ENCODE data around the gene HOXC11. TPM values are rescaled to one million over a fixed set of nuclear protein-coding genes. Genes with fewer than 3 reads are reported as not detected.

Gene HOXC11
- not detected for polyA plus RNA-seq

DNA sequence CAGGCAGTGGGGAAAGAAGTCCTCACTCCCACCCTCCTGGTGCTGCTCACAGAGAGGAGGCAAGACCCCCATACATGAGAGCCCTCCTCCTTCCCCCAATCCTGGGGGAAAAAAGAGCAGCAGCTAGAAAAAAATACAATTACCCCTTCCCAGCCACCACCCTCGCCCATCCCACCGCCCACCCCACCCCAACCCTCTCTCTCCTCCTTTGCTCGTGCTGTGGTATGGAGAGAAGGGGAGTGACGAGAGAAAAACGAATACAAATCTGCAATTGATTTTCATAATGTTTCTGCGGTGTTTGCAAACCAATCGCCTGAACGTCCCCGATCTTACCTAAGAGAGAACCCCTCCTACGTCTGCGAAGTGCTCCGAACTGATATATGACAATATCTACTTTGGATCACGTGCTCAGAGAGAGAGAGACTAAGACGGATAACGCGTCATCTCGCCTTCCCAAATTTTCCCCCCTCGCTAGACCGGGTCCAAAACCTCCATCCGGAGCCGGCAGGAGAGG, at the start of gene HOXC11:
Gene HOXC11, plus strand, starts transcription at position 405 of the 514 bp plus-strand sequence. CDS start 116 bp downstream, outside the sequence.
- Mint-ChIP-seq H3K36me3 (no peaks in the 10 kb centered on the region), H3K4me3 (peak within 1 kb of the TSS; percentile 73 to 85 (median 80)), H3K27ac (peak within 1 kb of the TSS in 2 of 6 donors; percentile 37 to 67), H3K9me3 (peaks cover 0 to 13% (median 0%) of the 10 kb centered on the region in 6 donors), H3K4me1 (peaks cover 21 to 38% of the 10 kb centered on the region in 2 donors), H3K27me3 (ENCODE audit: low read depth in 3 of 3) (peaks cover 71 to 78% (median 76%) of the 10 kb centered on the region in 3 donors)
- no peak for DNase-seq

DNA sequence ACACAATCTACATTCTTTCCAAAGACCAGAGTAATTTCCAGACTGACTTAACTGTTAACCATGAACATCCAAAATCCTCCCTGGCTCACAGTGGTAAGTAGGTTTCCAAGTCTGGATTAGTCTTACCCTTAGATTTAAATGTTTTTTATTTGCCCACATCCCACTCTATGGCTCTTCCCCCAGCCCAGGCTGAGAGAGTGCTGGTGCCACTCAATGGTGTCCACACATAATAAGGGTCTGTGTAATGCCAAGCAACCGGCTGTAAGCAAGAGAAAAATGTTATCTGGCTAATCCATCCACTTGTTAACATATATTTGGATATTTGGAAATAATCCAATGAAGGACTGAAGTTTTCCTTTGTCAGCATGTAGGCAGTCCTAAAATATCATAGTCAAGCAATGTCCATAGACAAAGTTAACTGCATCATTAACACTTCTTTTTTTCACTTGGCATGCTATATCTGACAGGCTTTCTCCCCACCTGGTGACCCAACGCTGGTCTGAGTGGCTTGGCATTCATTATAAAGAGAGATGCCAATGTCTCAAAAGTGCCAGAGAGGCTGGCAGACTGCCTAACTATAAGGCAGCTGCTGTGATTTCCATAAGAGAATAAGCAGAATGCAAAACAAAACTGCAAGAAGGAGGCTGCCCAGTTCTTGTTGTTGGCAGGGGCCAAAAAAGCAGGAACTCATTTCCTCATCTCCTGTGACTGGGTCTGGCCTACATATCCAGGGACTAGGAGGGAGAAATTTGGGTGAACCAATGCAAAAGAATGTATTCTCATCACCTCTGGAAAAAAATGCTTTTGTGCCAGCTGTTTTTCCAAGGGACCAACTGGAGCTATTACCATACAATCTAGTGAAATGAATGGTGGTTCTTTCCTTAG, 48.2 kb upstream of the HOXC11 start:
- H3K9me3 Mint-ChIP-seq = no peaks in the 10 kb centered on the region
- DNase-seq = no peak
- H3K4me3 Mint-ChIP-seq = no peak overlapping the region
- H3K4me1 Mint-ChIP-seq = peaks cover 0 to 2% of the 10 kb centered on the region in 2 donors
- H3K36me3 Mint-ChIP-seq = no peaks in the 10 kb centered on the region
- no peak overlapping the region for H3K27ac Mint-ChIP-seq
- peaks cover 24 to 59% (median 48%) of the 10 kb centered on the region in 3 donors for H3K27me3 Mint-ChIP-seq (ENCODE audit: low read depth in 3 of 3)

DNA sequence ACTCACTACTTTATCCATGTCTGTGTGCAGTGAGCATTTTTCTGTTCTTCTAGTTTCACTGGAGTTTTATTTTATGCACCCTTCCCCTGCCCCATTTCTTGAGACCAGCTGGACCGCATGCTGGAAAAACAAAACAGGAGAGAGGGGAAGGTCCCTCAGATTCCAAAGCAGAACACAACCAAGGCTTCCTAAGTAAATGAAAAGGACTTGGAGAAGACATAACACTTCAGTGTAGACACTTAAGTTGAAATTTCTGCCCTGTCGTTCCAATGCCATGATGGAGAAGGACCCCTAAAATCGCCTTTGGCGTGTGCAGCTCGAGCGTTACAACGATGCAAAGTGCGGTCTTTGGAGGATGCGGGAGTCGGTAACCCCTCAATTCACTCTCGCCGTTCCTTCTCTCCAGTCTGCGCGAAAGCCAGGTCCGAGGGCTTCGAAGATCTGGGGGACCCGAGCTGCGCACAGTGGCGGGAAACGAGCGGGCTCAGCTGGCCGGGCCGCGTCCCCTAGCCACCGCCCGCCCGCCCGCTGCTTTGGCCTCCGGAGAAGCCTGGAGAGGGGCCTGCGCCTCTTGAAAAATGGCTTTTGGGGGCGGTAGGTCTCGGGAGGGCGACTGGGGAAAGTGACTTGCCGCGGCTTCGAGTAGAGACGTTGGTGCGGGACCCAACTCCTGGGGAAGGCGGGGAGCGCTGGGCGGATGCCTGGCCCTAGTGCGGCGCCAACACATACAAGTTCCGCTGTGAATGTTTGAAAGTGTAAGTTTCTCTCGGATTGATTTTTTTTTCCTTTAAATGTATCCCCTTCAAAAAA, 45.5 kb upstream of the HOXC11 start:
- H3K27me3 Mint-ChIP-seq (ENCODE audit: low read depth in 3 of 3) = peaks cover 33 to 61% (median 52%) of the 10 kb centered on the region in 3 donors
- H3K9me3 Mint-ChIP-seq = no peaks in the 10 kb centered on the region
- H3K36me3 Mint-ChIP-seq = no peaks in the 10 kb centered on the region
- peaks cover 0 to 2% of the 10 kb centered on the region in 2 donors for H3K4me1 Mint-ChIP-seq
- H3K27ac Mint-ChIP-seq = no peak overlapping the region
- H3K4me3 Mint-ChIP-seq = no peak overlapping the region
- DNase-seq = no peak

DNA sequence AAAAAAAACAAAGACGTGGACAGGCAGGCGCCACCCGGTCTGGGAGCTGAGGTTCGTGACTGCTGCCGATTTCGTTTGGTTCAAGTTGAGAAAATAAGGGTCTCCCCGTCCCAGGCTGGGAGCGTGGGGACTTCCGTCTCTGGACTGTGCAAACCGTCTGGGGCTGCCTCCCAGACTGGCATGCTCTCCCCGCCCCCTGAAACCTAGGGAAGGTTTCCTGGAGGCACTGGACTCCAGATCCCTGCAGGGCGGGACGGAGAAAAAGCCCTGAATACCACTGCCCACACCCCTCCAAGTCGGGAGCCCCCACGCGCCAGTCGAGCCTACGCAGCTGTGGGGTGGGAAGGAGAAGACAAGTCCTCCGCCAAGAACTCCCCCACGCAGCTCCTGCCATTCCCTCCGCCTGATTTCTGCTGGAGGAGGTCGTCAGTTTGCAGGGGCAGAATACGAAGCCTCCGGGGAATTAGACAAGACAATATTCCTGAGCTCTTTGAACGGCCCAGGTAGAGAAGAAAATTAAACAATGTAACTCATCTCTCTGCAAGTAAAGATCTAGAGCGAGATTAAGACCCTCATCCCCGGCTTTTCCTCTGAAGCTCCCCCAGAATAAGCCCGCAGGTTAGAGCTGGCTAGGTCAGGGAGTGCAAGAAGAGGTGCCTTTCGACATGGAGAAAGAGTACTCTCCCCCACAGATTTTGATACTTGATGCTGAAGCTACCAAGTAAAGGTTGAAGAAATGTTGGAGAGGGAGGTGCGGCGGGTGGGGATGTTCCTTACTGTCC, 44.7 kb upstream of the HOXC11 start:
- H3K4me3 Mint-ChIP-seq = peak overlapping the region in 1 of 5 donors; percentile 34
- no peaks in the 10 kb centered on the region for H3K36me3 Mint-ChIP-seq
- H3K4me1 Mint-ChIP-seq = peaks cover 0 to 2% of the 10 kb centered on the region in 2 donors
- peaks cover 35 to 56% (median 49%) of the 10 kb centered on the region in 3 donors for H3K27me3 Mint-ChIP-seq (ENCODE audit: low read depth in 3 of 3)
- H3K9me3 Mint-ChIP-seq = no peaks in the 10 kb centered on the region
- DNase-seq = no peak
- H3K27ac Mint-ChIP-seq = no peak overlapping the region

DNA sequence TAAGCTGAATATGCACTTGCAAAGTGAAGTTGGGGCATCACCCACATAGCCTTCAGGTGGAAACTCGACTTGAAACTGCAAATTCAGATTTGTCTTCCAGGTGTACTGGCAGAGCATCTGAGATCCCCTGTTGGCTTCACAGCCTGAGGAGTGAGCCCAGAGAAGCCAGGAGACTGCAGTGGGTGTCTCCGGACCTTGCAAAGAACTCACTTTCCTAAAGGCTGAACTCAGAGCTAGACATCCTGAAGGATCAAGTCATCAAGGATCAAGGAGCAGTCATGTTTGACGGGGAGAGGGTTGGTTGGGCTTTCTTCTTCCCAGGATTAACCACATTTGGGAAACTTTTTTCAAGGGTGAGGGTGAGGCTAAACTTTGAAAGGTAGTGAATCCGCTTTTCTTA, 43.4 kb upstream of the HOXC11 start:
- DNase-seq = no peak
- Mint-ChIP-seq H3K9me3 (no peaks in the 10 kb centered on the region), H3K4me3 (no peak overlapping the region), H3K4me1 (peaks cover 0 to 2% of the 10 kb centered on the region in 2 donors), H3K36me3 (no peaks in the 10 kb centered on the region), H3K27ac (no peak overlapping the region), H3K27me3 (ENCODE audit: low read depth in 3 of 3) (peaks cover 36 to 54% (median 49%) of the 10 kb centered on the region in 3 donors)

DNA sequence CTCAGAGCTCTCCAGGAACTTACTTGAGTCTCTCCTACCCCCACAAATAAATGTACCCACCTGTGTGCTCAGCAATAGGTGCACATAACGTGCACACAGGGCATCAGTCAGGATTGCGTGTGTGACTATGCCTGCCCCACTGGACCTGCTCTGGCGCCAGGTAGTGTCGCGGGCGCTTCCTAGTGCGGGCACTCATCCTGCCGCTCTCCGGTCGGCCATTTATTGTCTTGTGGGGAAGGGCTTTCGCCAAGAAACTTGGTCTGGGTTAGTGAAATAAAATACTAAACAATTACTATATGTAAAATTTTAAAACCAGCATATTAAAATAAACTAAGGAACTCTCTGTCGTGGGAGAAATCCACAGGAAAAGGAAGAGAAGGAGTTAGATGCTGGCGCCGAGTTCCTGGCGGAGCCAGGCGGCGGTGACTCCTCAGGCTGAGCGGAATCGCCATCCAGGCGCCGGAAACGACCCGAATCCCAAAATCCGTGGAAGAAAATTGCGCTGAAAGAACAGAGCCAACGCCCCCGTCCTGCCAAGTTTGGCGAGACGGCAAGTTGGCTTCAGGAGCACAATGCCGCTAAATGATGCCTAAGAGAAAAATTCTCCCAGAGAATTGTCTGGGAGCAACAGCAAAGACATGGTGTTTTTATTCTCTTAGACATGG, 42.2 kb upstream of the HOXC11 start:
- no peaks in the 10 kb centered on the region for H3K36me3 Mint-ChIP-seq
- H3K9me3 Mint-ChIP-seq = no peaks in the 10 kb centered on the region
- peaks cover 43 to 58% (median 56%) of the 10 kb centered on the region in 3 donors for H3K27me3 Mint-ChIP-seq (ENCODE audit: low read depth in 3 of 3)
- peaks cover 0 to 2% of the 10 kb centered on the region in 2 donors for H3K4me1 Mint-ChIP-seq
- no peak overlapping the region for H3K27ac Mint-ChIP-seq
- H3K4me3 Mint-ChIP-seq = no peak overlapping the region
- DNase-seq = no peak

DNA sequence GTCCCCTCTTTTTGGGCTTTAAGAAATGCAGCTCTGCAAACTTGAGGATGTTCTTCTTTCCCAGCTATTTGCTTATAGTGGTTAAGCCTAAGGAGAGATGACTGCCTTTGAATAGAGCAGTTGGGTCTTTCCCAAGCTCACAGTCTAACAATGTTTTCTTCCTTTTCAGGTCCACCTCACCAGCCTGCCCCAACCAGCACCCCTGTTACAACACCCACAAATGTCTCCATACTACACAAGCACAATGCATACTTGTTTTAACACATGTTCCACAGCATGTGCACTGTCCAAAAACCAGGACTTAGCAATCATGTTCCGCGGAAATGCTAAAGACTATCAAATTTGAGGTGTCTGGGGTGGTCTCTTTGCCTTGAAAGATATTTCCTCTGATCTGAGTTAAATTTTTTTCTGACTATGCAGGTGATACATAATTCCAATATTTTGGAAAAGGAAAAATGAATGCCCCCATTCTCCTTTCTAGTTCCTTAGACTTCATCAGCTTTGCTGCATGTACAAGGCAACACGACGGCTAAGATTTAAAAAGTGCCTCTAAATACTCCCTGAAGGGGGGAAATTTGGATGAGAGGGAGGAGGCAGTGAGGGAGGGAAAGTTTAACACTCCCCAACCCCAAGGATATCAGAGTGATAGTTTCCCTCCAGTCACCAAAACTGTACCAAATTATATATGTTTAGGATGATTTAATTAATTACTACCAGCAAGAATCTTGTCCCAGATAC, 40.9 kb upstream of the HOXC11 start:
- Mint-ChIP-seq H3K36me3 (peaks cover 0 to 3% (median 0%) of the 10 kb centered on the region in 3 donors), H3K27me3 (ENCODE audit: low read depth in 3 of 3) (peaks cover 42 to 54% (median 52%) of the 10 kb centered on the region in 3 donors), H3K4me1 (peaks cover 0 to 2% of the 10 kb centered on the region in 2 donors), H3K4me3 (no peak overlapping the region), H3K9me3 (no peaks in the 10 kb centered on the region), H3K27ac (no peak overlapping the region)
- DNase-seq = no peak

DNA sequence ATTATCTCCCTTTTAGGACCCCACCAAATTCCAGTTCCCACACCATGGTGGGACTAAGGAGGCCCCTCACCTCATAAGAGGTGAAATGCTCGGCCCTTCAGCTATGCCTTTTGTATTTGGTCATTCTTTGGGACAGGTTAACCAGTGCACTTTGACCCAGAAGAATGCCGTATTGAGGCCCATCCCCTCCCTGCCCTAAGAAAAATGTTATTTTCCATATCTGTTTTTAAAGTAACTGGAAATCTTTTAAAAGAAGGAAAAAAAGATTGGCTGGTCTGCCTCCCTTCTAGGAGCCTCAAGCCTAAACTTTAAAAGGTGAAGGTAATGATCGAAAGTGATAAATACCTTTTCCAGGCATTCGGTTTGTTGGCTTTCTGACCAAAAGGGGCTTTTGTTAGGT, 40.0 kb upstream of the HOXC11 start:
- peaks cover 0 to 2% of the 10 kb centered on the region in 2 donors for H3K4me1 Mint-ChIP-seq
- H3K27me3 Mint-ChIP-seq (ENCODE audit: low read depth in 3 of 3) = peaks cover 47 to 60% (median 59%) of the 10 kb centered on the region in 3 donors
- no peak overlapping the region for H3K4me3 Mint-ChIP-seq
- peaks cover 0 to 3% (median 0%) of the 10 kb centered on the region in 3 donors for H3K36me3 Mint-ChIP-seq
- DNase-seq = no peak
- no peak overlapping the region for H3K27ac Mint-ChIP-seq
- H3K9me3 Mint-ChIP-seq = no peaks in the 10 kb centered on the region

DNA sequence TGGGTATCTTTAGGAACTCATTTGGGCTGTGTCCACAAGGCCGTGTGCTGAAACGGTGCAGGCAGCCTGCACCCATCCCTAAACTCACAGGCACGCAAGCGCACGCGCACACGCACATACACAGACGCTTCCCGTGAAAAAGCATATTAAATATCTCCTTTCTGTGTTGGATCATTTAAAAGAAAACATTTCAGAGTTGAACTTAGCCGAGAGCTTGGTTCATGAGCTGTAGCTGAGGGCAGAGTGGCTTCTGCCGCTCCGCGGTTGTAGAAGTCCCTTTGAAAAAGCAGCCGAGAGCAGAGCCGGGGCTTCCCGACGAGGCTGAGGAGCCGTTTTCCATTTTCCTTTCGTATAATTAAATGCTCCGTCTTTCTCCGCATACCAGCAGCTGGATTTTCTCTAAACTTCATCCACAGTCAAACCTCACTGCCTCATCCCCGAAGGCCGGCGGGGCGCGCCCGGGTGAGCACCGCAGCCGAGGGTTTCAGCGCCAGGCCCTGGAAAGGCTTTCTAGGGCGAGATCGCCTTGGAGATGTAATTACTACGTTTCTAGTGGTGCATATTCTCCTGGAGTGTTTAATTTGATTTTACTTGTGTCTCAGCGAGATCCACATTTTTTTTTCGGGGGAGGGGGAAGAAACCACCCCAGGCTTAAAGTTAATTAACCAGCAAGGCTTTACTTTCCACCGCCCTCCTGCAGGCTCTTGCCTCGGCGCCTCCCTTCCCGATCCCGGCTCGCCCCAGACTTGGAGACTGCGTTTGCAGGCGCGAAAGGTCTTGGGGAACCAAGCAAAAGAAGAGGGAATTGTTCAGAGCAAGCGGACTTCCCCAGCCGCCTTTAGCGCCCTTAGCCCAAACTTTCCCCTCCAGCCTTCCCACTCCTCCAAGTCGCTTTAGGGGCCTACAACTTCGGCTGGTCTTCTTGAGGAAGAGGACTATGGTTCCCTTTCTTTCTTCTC, 37.3 kb upstream of the HOXC11 start:
- no peak for DNase-seq
- no peak overlapping the region for H3K27ac Mint-ChIP-seq
- H3K36me3 Mint-ChIP-seq = peaks cover 0 to 3% (median 0%) of the 10 kb centered on the region in 3 donors
- H3K4me3 Mint-ChIP-seq = peak overlapping the region in 1 of 5 donors; percentile 27
- no peaks in the 10 kb centered on the region for H3K9me3 Mint-ChIP-seq
- peaks cover 42 to 60% (median 56%) of the 10 kb centered on the region in 3 donors for H3K27me3 Mint-ChIP-seq (ENCODE audit: low read depth in 3 of 3)
- peaks cover 0 to 4% of the 10 kb centered on the region in 2 donors for H3K4me1 Mint-ChIP-seq

DNA sequence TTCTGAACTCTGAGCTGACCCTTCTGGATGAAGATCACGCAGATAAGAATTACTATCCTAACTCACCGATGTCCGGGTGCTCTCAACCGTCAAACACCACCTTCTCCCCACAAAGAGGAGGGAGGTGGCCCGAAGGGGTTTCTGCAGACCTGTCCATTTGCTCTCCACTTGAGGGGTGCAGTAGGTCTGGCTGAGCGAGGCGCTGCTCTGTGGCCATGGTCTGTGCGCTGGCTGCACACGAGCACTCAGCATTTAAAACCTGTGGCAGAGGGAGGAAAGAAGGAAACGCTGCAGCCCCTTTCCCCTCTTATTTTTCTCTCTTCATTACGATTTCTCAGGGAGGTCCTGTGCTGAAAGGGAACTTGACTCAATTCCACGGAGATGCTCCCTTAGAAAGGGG, 35.8 kb upstream of the HOXC11 start:
- H3K9me3 Mint-ChIP-seq = no peaks in the 10 kb centered on the region
- H3K4me3 Mint-ChIP-seq = peak overlapping the region in 2 of 5 donors; percentile 7 to 63
- H3K36me3 Mint-ChIP-seq = peaks cover 0 to 3% (median 0%) of the 10 kb centered on the region in 3 donors
- no peak for DNase-seq
- H3K27ac Mint-ChIP-seq = no peak overlapping the region
- H3K27me3 Mint-ChIP-seq (ENCODE audit: low read depth in 3 of 3) = peaks cover 38 to 60% (median 56%) of the 10 kb centered on the region in 3 donors
- peaks cover 0 to 4% of the 10 kb centered on the region in 2 donors for H3K4me1 Mint-ChIP-seq

DNA sequence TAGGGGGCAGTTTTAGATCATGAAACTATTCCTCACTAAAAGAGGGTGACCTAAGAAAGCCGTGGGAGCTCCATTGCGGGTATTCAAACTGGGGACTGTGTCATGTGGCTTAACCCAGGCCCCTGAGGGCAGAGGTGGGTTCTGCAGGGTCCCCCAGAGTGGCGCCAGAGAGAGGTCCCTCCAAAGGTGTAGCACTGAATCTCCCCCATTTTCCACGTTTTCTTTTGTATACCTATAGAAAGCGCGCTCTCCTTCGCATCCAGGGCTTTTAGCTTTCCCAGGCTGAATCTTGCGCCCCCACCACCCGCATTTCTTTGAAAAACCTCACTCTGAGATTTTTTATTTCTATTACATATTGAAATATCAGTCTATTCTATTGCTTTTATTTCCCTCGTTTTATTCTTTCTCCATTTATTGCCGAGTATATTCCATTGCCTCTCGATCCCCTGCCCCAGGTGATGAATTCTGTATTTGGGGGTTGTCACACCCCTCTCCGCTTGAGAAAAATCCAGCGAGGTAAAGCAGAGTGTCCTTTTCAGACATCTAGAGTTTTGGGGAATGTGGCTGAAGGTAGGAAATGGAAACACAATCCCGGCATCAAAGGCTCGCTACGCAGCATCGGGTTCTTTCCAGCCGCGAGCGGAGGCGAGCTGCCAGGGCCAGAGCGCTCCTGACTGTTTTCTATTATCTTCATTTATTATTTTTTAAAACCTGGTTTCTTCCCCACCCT, 35.2 kb upstream of the HOXC11 start:
- no peak for DNase-seq
- Mint-ChIP-seq H3K36me3 (peaks cover 0 to 3% (median 0%) of the 10 kb centered on the region in 3 donors), H3K4me1 (peaks cover 0 to 4% of the 10 kb centered on the region in 2 donors), H3K4me3 (peak overlapping the region in 1 of 5 donors; percentile 63), H3K9me3 (no peaks in the 10 kb centered on the region), H3K27ac (no peak overlapping the region), H3K27me3 (ENCODE audit: low read depth in 3 of 3) (peaks cover 38 to 60% (median 53%) of the 10 kb centered on the region in 3 donors)

Data from immature natural killer cell (primary cell).